ENCODE data around the gene MRPS22. TPM values are rescaled to one million over a fixed set of nuclear protein-coding genes. Genes with fewer than 3 reads are reported as not detected.

Gene MRPS22
- total RNA-seq, 1 experiment from 2014 or later, result 95.1 TPM

DNA sequence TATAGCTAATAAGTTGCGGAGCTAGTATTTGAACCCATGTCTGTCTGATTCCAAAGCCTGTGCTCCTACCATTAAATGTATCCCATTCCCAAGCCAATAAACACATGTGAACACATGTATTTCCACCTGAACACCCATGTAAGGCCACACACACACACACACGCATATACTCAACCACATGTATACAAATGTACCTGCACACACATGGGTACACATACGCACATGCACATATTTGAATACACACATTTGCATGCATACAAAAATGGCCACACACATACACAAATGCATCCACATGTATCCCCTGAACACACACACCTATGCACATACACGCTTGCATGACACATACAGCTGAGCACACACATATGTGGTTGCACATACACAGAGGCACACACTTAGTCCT, 5.4 kb upstream of the MRPS22 start:
- Histone ChIP-seq H3K4me1 (ENCODE audit: control insufficient read depth in 1 of 2, insufficient read depth in 2 of 2, low read length in 2 of 2) (peaks cover 12 to 33% of the 10 kb centered on the region in 2 experiments), H3K4me3 (replicated peaks in 1 of 2; ENCODE audit: low read depth in 1 of 2, low read length in 2 of 2) (no peak overlapping the region), H2AFZ (ENCODE audit: low read depth, low read length, poor library complexity, severe bottlenecking) (no peak overlapping the region), H3K9ac (ENCODE audit: low read length) (no peak overlapping the region), H3K4me2 (ENCODE audit: low read length) (peak overlapping the region; percentile 52; the same call in 1 of the 2 replicates), H3K79me2 (ENCODE audit: insufficient read depth, low read length) (no peaks in the 10 kb centered on the region), H3K27me3 (ENCODE audit: insufficient read depth, low read length) (no peaks in the 10 kb centered on the region), H3K9me3 (ENCODE audit: control insufficient read depth in 1 of 2, insufficient read depth in 1 of 2, low read depth in 1 of 2, low read length in 2 of 2) (no peaks in the 10 kb centered on the region), H3K9me2 (ENCODE audit: insufficient read depth) (no peaks in the 10 kb centered on the region), H3K27ac (ENCODE audit: low read depth, low read length) (no peak overlapping the region), H3K36me3 (ENCODE audit: control insufficient read depth in 1 of 2, insufficient read depth in 2 of 2, low read length in 2 of 2) (no peaks in the 10 kb centered on the region), H4K20me1 (ENCODE audit: insufficient read depth) (no peaks in the 10 kb centered on the region)
- DNase-seq (ENCODE audit: low read depth, low spot score) (no peak), ATAC-seq (no peak)
- intact Hi-C loops (cut with micrococcal nuclease), result no loop called here
- RAD21 ChIA-PET (ENCODE audit: low non-redundant PET in 1 of 2, low total read pairs in 2 of 2, uncharacterized antibody in 2 of 2, unreplicated experiment in 2 of 2), result no interaction called here
- POLR2A ChIA-PET, result no interaction called here
- CTCF ChIA-PET, result interaction anchor here (1.1 to 1.8 kb wide), 2 partner anchors 9 to 15 kb away, joined by 3 to 5 read pairs; no protein-coding TSS in a partner anchor
- TF ChIP-seq EZH2 (IDR thresholded peaks at IDR 0.05) (no peak), CBX3 (IDR thresholded peaks at IDR 0.05; ENCODE audit: low read depth) (no peak), FOSL1 (IDR thresholded peaks at IDR 0.05; ENCODE audit: low read depth) (no peak), ELF1 (IDR thresholded peaks at IDR 0.05; ENCODE audit: borderline replicate concordance, low read depth) (no peak), EZH2phosphoT487 (IDR thresholded peaks at IDR 0.05; ENCODE audit: borderline replicate concordance) (no peak), POLR2A (IDR thresholded peaks at IDR 0.05; ENCODE audit: borderline replicate concordance, extremely low read depth, insufficient read depth, insufficient read length) (no peak), SP1 (IDR thresholded peaks at IDR 0.05; ENCODE audit: low read depth) (no peak), POLR2AphosphoS5 (IDR thresholded peaks at IDR 0.05; ENCODE audit: low read depth, low read length) (no peak), EGR1 (IDR thresholded peaks at IDR 0.05; ENCODE audit: low read depth) (no peak), ZNF274 (IDR thresholded peaks at IDR 0.05; ENCODE audit: low read depth, low read length) (no peak), ZFX (IDR thresholded peaks at IDR 0.05) (no peak), SIN3A (IDR thresholded peaks at IDR 0.05; ENCODE audit: low read depth) (no peak), TCF7L2 (IDR thresholded peaks at IDR 0.05; ENCODE audit: borderline replicate concordance, extremely low read depth, insufficient read depth, insufficient read length) (no peak), SRF (IDR thresholded peaks at IDR 0.05; ENCODE audit: low read depth) (no peak)
- TF ChIP-seq, protein P1, sequence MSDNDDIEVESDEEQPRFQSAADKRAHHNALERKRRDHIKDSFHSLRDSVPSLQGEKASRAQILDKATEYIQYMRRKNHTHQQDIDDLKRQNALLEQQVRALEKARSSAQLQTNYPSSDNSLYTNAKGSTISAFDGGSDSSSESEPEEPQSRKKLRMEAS (IDR thresholded peaks at IDR 0.05), result no peak
- TF ChIP-seq, protein P2, sequence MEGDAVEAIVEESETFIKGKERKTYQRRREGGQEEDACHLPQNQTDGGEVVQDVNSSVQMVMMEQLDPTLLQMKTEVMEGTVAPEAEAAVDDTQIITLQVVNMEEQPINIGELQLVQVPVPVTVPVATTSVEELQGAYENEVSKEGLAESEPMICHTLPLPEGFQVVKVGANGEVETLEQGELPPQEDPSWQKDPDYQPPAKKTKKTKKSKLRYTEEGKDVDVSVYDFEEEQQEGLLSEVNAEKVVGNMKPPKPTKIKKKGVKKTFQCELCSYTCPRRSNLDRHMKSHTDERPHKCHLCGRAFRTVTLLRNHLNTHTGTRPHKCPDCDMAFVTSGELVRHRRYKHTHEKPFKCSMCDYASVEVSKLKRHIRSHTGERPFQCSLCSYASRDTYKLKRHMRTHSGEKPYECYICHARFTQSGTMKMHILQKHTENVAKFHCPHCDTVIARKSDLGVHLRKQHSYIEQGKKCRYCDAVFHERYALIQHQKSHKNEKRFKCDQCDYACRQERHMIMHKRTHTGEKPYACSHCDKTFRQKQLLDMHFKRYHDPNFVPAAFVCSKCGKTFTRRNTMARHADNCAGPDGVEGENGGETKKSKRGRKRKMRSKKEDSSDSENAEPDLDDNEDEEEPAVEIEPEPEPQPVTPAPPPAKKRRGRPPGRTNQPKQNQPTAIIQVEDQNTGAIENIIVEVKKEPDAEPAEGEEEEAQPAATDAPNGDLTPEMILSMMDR (IDR thresholded peaks at IDR 0.05 in 2 of 3, conservative IDR thresholded peaks at IDR 0.05 in 1 of 3; ENCODE audit: borderline replicate concordance in 1 of 3, insufficient read depth in 1 of 3, low read depth in 2 of 3, low read length in 2 of 3), result no peak
- TF ChIP-seq, protein P3, sequence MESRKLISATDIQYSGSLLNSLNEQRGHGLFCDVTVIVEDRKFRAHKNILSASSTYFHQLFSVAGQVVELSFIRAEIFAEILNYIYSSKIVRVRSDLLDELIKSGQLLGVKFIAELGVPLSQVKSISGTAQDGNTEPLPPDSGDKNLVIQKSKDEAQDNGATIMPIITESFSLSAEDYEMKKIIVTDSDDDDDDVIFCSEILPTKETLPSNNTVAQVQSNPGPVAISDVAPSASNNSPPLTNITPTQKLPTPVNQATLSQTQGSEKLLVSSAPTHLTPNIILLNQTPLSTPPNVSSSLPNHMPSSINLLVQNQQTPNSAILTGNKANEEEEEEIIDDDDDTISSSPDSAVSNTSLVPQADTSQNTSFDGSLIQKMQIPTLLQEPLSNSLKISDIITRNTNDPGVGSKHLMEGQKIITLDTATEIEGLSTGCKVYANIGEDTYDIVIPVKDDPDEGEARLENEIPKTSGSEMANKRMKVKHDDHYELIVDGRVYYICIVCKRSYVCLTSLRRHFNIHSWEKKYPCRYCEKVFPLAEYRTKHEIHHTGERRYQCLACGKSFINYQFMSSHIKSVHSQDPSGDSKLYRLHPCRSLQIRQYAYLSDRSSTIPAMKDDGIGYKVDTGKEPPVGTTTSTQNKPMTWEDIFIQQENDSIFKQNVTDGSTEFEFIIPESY (IDR thresholded peaks at IDR 0.05; ENCODE audit: extremely low read depth, insufficient replicate concordance, low read length), result no peak
- TF ChIP-seq, protein P4, sequence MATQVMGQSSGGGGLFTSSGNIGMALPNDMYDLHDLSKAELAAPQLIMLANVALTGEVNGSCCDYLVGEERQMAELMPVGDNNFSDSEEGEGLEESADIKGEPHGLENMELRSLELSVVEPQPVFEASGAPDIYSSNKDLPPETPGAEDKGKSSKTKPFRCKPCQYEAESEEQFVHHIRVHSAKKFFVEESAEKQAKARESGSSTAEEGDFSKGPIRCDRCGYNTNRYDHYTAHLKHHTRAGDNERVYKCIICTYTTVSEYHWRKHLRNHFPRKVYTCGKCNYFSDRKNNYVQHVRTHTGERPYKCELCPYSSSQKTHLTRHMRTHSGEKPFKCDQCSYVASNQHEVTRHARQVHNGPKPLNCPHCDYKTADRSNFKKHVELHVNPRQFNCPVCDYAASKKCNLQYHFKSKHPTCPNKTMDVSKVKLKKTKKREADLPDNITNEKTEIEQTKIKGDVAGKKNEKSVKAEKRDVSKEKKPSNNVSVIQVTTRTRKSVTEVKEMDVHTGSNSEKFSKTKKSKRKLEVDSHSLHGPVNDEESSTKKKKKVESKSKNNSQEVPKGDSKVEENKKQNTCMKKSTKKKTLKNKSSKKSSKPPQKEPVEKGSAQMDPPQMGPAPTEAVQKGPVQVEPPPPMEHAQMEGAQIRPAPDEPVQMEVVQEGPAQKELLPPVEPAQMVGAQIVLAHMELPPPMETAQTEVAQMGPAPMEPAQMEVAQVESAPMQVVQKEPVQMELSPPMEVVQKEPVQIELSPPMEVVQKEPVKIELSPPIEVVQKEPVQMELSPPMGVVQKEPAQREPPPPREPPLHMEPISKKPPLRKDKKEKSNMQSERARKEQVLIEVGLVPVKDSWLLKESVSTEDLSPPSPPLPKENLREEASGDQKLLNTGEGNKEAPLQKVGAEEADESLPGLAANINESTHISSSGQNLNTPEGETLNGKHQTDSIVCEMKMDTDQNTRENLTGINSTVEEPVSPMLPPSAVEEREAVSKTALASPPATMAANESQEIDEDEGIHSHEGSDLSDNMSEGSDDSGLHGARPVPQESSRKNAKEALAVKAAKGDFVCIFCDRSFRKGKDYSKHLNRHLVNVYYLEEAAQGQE (IDR thresholded peaks at IDR 0.05; ENCODE audit: low read depth), result no peak
- TF ChIP-seq, protein P5, sequence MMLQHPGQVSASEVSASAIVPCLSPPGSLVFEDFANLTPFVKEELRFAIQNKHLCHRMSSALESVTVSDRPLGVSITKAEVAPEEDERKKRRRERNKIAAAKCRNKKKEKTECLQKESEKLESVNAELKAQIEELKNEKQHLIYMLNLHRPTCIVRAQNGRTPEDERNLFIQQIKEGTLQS (IDR thresholded peaks at IDR 0.05), result no peak
- BruUV-seq (replicated peaks), result no TSS peak

Measured in HCT116 (cell line).